GM20431 (cell line): ENCODE results near the gene IL20RA.

Experiments used
- in situ Hi-C: fragments of 300-500 bp; cut with MseI, MboI; formaldehyde crosslinking; loops from one replicate; pipeline ENCODE4 v1.15.0; 2020; ENCODE audit warnings: low sequenced_read_pairs; ENCODE audit not compliant: unreplicated experiment

The IL20RA gene

GRCh38 chr6:137044366-137045221, at the start of gene IL20RA:
Gene IL20RA (minus strand): TSS chr6:137044965. CDS start chr6:137044728, 237 bp downstream.
- in situ Hi-C loops = no loop called here

GRCh38 chr6:137093183-137094069, 48.7 kb upstream of the IL20RA start:
- in situ Hi-C loops = loop anchor here (25.0 kb wide), 2 partner anchors 219 to 544 kb away; no protein-coding TSS in a partner anchor

- in situ Hi-C loops = loop anchor here (25.0 kb wide), 2 partner anchors 220 to 545 kb away; no protein-coding TSS in a partner anchor
Observed at GRCh38 chr6:137092018-137092417, 47.3 kb upstream of the IL20RA start.

GRCh38 chr6:137089305-137089704, 44.5 kb upstream of the IL20RA start:
- in situ Hi-C loops = loop anchor here (10.0 to 25.0 kb wide), 3 partner anchors 75 to 548 kb away; no protein-coding TSS in a partner anchor

GRCh38 chr6:137087902-137088301, 43.1 kb upstream of the IL20RA start:
- in situ Hi-C loops = loop anchor here (10.0 to 25.0 kb wide), 3 partner anchors 77 to 549 kb away; no protein-coding TSS in a partner anchor

- in situ Hi-C loops = loop anchor here (10.0 to 25.0 kb wide), 3 partner anchors 79 to 551 kb away; no protein-coding TSS in a partner anchor
Observed at GRCh38 chr6:137086031-137086430, 41.3 kb upstream of the IL20RA start.

GRCh38 chr6:137084865-137085617, 40.3 kb upstream of the IL20RA start:
- in situ Hi-C loops = loop anchor here (10.0 to 25.0 kb wide), 3 partner anchors 80 to 552 kb away; no protein-coding TSS in a partner anchor

GRCh38 chr6:137084090-137084489, 39.3 kb upstream of the IL20RA start:
- in situ Hi-C loops = loop anchor here (10.0 to 25.0 kb wide), 3 partner anchors 81 to 553 kb away; no protein-coding TSS in a partner anchor

GRCh38 chr6:137081997-137082396, 37.2 kb upstream of the IL20RA start:
- in situ Hi-C loops = loop anchor here (10.0 to 25.0 kb wide), 3 partner anchors 83 to 555 kb away; no protein-coding TSS in a partner anchor

- in situ Hi-C loops = loop anchor here (10.0 to 25.0 kb wide), 3 partner anchors 84 to 557 kb away; no protein-coding TSS in a partner anchor
Observed at GRCh38 chr6:137080711-137081110, 35.9 kb upstream of the IL20RA start.

- in situ Hi-C loops = loop anchor here (25.0 kb wide), 2 partner anchors 236 to 561 kb away; no protein-coding TSS in a partner anchor
Observed at GRCh38 chr6:137076277-137077068, 31.7 kb upstream of the IL20RA start.

GRCh38 chr6:137075790-137076189, 31.0 kb upstream of the IL20RA start:
- in situ Hi-C loops = loop anchor here (25.0 kb wide), 2 partner anchors 237 to 562 kb away; no protein-coding TSS in a partner anchor

- in situ Hi-C loops = no loop called here
Observed at GRCh38 chr6:137070303-137070702, 25.5 kb upstream of the IL20RA start.

GRCh38 chr6:137067399-137067798, 22.6 kb upstream of the IL20RA start:
- in situ Hi-C loops = no loop called here

- in situ Hi-C loops = no loop called here
Observed at GRCh38 chr6:137058037-137058436, 13.3 kb upstream of the IL20RA start.

- in situ Hi-C loops = no loop called here
Observed at GRCh38 chr6:137056121-137056880, 11.5 kb upstream of the IL20RA start.

GRCh38 chr6:137051790-137052472, 7.2 kb upstream of the IL20RA start:
- in situ Hi-C loops = no loop called here
